Activated CD8-positive, alpha-beta memory T cell treated with anti-CD3 and anti-CD28 coated beads for 48 hours (primary cell): ENCODE results near the gene CDKN2AIP.
"Not testable (repeated sequence)": the region's sequence is repeated elsewhere in the genome, so short reads cannot be mapped to it uniquely, and the experiment has no call there.

ENCODE experiments used
- DNase-seq, 3 experiments: peaks; one replicate each; pipeline ENCODE4 v3.0.0-alpha.2; 2020; ENCODE audit warnings: low read depth in 2 of 3, low spot score in 2 of 3

CDKN2AIP gene

DNA sequence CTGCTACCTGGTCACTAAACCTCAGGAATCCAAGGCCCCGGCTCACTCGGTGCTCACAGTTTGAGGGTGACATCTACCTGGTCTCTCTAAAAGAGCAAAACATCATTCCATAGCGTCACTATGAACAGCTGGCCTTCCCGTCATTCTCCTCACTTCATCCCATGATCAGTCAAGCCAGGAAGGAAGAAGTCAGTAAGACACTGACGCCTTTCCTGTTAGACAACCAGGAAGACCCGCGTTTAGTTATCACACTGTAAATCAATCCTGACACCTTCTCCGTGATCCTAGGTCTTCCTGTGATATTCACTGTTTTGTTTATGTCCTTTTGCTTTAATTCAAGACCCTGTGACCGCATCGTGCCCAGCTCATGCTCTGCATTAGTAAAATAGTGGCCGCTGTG lies 31.6 kb upstream of the CDKN2AIP start:
- DNase-seq: no peak

DNA sequence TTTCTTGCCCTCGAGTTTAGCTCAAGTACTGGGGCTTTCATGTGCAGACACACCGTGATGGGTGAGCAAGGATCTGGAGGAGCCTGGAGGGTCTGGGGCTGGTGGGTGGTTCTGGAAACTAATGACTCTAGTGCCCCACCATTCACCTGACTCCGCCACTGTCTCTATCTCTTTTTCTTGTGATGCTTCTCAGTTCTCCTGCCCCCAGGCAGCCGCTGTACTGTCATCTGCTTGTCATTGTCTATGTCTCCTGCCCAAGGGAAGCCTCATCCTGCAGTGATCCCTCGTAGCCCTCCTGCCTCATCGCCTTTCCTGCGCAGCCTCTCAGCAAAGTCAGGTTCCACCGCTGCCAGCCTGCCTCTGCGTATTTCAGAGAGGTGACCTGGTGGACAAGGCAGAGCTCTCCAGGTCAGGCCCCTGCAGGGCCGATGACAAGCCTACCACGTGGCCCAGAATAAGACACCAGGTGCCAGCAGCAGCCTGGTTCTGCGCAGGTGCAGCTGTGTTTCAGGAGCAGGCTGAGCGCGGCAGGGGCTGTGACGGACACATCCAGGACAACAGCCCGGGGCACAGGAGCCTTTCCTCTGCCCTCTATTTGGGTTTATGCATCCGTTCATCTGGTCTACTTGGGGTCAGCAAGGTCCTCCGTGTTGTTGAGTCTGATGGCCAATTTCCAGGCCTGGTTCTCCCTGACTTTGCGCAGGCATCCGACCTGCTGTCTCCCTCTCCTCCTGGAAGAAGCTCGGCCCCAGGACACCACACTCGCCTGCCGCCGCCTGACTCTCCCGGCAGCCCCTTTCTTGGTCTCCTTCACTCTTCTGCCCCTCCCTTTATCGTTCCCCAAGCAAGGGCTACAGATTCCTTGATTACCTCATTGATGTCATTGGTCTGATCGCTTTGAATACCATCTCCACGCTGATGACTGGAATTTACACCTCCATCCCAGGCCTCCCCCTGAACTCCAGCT lies 30.9 kb upstream of the CDKN2AIP start:
- no peak for DNase-seq

DNA sequence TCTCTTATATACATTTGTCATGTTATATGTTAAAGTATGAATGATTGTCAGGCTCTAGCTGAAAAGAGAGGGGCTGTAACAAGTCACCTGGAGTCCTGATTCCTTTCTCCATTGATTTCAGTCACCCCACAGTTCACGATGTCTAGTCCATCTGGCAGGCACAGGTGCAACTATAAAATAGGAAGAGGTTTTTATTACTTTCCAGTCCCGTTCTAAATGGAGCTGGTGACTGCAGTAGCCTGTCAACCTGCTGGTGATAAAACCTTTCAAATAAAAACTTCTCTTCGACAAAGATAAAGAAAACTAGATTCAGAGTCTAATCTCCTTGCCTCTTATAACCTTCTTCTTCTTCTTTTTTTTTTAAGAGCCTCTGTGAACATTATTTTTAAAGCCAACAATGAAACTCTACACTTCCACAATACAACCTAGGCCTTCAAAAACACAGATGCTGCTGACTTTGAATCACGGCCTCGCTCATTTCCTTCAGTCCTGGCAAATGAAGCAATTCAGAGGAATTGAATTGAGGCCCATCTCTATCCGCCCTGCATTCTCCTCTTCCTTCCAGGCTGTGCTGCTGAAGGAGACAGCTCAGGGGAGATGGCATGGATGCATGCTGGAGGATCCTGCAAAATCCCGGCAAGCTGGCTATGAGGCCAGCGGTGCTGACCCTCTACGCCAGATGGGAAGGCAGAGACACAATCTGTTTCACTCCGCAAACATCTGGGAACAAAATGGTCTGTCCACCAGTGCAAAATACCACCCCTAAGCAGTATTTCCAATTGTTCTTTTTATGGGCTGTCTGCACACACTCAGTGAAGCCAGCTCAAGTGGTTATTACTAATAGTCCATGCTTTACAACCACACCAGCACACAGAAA lies 27.3 kb upstream of the CDKN2AIP start:
- no peak for DNase-seq

DNA sequence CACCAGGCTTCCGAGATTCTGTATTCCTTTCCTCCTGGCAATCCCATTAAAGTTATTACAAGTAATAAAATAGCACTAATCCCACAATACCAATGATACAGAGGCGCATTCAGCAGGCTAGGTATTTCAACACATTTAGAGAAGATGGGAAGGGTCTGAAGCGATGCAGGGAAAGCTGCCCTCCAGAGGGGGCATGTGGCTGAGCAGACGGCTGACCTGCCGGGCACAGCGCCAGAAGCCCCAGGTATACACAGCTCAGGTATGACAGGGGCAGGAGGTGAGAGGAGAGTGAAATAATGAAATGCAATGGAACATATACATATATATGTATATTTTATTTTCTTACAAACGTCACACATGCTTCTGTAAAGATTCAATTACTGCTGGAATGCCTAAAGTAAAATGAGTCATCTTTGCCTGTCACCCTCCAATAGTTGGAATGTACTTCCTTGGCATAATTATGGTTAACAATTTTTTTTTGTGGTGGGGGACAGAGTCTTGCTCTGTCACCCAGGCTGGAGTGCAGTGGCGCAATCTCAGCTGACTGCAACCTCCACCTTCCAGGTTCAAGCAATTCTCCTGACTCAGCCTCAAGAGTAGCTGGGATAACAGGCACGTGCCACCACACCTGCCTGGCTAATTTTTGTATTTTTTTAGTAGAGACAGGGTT lies 21.3 kb upstream of the CDKN2AIP start:
- DNase-seq: no peak

DNA sequence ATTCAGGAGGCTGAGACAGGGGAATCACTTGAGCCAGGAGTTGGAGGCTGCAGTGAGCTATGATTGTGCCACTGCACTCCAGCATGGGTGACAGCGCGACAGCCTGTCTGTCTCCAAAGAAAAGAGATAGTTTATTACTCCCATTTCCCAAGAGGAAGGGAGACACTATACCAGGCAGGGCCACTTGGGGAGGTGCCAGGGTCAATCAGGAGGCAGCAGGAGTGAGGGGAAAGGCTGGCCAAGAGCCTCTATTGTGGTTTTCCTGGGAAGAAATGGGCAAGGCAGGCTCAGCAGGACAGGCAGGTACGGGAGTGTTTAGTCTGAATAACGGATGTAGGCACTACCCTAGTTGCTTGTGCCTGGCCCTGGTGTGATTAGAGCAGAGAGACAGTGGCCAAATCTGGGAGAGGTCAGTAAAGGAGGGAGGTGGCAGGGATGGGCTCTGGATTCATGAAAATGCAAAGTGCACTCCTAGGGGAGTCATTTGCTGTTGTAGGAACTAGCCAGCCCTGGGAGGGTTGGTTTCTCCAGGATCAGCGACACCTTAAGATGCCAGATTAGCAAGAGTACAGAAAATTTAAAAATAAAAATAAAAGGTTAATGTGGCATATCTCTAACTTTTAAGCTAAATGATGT lies 20.2 kb upstream of the CDKN2AIP start:
- no peak for DNase-seq

DNA sequence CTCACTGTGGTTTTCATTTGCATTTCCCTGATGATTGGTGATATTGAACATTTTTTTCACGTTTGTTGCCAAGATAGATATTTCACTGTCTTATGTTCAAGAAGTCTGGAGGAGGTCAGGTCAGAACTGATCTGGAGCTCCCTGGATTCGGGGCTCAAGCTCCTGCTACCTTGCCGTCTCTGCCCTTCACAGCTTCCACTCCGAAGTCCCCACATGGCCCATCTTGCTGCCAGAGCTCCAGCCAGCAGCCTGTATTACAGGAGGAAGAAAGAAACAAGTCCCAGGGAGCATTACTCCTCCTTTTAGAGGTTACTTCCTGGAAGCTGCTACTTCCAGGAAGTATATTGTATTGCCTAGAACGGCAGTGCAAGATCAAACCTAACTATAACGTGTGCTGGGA lies 17.9 kb upstream of the CDKN2AIP start:
- DNase-seq: no peak

DNA sequence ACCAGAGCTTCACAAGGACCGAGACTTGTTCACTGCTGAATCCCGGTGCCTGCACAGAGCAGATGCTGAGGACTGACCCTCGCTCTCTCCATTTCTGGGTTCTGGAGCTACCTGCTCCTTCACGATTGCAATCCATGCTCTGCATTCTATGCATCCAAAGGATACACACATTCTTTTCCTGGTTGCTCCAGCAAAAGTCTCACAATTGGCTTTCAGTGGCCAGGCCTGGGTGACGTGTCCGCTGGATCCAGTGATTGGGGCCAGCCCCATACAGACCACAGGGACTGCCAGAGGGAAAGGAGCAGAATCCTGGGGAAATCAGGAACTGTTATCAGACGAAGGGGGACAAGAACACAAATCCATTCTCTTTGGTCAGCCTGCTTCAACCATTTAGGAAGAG lies 14.9 kb upstream of the CDKN2AIP start:
- no peak for DNase-seq

DNA sequence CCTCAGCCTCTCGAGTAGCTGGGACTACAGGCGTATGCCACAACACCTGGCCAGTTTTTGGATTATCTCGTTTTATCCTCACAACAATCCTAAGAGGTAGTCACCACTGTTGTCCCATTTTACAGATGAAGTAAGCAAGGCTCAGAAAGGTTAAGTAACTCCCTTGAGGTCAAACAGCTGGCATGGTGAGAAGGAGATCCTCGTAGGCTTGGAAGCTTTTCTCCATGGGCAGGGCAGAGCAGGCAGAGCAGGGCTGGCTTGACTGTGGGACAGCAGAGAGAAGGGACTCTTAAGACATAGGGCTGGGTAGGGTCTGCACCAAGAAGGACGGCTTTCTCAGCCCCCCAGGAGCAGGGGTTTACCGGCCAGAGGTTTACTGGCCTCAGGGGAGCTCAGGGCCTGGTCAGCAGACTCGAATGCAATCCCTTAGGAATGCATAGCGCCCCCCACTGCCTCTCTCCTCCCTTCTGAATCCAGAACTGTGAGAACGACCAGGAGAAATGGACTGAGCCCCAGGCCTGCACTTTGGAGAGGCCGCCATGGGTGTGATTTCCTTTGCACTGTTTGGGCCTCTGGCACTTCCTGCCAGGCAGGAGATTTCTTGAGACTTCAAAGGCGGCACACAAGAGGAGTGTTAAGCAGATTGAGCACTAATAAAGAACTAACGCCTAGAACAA lies 14.0 kb upstream of the CDKN2AIP start:
- DNase-seq: no peak

DNA sequence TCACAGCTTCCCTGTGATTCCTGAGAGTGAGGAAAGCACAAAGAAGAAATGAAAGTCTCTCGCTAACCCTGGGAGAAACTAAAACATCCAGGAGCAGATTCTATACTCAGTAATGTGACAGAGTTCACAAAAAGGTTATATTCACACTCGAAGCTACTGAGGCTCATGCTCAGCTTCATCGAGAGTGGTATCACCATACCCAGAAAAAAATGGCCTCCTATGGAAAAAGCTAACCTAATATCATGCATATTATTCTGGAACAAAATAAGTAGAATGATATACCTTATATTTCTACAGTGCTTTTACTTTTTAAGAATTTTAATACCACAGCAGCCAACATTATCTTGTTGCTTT lies 13.5 kb upstream of the CDKN2AIP start:
- no peak for DNase-seq

DNA sequence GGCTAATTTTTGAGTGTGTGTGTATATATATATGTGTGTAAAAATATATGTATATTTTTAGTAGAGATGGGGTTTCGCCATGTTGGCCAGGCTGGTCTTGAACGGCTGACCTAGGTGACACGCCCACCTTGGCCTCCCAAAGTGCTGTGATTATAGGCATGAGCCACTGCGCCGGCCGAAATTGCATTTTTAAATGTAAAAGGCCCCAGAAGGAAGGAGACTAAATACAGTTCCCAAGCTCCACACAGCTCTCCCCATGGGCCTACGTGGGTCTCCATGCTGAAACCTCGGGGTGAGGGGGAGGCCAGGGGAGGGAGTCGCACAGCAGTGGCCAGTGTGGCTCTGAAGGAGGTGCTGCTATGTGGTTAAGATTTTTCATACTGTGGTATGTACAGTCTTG lies 12.8 kb upstream of the CDKN2AIP start:
- DNase-seq: no peak

DNA sequence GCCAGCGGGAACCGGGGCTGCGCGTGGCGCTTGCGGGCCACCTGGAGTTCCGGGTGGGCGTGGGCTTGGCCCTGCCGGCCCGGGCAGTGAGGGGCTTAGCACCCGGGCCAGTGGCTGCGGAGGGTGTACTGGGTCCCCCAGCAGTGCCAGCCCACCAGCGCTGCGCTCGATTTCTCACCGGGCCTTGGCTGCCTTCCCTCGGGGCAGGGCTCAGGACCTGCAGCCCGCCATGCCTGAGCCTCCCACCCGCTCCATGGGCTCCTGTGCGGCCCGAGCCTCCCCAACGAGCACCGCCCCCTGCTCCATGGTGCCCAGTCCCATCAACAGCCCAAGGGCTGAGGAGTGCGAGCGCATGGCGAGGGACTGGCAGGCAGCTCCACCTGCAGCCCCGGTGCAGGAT lies 11.3 kb upstream of the CDKN2AIP start:
- not testable (repeated sequence) for DNase-seq

DNA sequence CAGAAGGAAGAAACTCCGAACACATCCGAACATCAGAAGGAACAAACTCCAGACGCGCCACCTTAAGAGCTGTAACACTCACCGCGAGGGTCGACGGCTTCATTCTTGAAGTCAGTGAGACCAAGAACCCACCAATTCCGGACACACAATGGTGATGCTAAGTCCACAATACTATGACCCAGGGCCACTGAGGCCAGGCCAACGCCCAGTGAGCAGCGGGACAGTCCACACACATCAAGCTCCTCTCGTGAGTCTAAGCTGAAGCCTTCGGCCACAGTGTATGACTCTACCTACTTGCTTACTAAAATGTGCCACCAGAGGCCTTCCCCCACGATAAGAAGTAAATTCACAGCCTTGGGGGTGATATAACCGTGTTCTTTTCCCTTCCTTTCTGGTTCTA lies 10.2 kb upstream of the CDKN2AIP start:
- DNase-seq: no peak

DNA sequence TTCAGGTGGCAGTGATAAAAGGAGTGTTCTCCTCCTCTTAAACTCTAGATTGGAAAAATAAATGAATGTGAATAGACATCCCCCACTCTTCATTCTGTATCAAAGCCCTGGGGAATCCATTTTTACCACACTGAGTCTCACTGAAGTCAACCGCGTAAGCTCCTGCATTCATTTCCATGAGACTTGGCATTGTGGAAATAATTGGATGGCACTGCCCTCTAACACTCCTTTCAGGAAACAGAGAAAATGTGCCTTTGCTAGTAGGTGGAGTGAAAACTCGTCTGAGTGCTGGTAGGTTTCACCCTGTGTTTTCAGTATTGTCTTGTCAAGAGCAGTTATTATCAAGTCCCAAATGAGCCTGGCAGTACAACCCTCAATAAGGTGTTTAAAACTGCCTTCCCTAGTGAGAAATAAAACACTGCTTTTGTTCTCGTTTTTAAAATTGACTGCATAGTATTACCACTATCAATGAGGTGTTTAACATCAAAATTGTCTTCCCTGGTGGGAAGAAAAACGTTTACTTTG lies 9.7 kb upstream of the CDKN2AIP start:
- DNase-seq: no peak

DNA sequence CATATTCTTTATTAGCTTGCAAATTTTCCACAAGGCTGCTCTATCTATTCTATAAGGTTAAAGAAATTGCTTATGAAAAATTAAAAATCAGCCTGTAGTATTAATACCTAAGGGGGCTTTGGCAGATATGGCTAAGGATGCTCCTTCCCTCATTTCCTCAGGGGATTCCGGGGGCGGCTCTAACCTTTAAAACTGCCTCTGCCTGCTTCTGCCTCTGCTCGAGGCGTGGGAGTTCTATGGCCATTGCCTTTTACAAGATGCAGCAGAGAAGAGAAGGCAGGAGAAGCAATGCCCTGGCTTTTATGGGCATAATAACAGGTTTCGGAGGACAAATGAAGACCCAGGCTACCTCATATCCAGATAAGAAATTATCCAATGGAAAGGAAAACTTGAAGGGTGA lies 8.6 kb upstream of the CDKN2AIP start:
- no peak for DNase-seq

DNA sequence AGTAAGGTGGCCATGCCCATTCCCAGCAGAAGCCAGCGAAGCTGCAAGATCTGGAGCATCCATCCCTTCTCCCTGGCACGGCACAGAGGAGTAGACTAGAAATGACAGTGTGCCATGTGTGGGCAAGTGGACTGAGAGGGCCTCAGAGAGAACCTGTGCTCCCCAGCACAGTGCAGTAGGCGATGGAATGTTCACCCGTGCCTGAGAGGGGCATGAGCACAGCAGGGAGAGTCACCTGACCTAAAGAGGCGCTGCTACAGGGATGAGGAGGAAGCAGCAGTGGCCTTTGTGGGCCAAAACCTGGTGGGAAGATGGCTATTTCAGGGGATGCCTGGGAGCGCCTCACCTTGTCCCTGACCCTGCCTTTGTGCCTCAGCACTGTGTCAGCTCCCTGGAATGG lies 8.0 kb upstream of the CDKN2AIP start:
- no peak for DNase-seq

DNA sequence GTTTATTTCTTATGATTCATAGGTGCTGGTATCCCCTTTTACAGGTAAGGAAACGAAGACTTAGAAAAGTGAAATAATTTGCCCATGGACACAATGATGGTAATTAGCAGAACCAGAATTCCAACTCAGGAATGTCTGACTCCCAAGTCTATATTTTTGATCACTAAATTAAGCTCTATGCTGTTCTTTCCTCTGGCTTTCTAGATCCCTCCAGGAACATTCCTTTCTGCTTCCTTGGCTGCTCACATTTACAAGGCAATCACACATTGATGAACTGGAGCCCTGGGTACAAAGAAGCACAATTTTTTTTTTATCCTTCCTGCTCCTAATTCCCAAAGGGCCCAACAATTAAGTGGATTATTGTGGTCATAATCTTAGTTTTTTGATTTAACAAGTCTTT lies 7.0 kb upstream of the CDKN2AIP start:
- DNase-seq: no peak

DNA sequence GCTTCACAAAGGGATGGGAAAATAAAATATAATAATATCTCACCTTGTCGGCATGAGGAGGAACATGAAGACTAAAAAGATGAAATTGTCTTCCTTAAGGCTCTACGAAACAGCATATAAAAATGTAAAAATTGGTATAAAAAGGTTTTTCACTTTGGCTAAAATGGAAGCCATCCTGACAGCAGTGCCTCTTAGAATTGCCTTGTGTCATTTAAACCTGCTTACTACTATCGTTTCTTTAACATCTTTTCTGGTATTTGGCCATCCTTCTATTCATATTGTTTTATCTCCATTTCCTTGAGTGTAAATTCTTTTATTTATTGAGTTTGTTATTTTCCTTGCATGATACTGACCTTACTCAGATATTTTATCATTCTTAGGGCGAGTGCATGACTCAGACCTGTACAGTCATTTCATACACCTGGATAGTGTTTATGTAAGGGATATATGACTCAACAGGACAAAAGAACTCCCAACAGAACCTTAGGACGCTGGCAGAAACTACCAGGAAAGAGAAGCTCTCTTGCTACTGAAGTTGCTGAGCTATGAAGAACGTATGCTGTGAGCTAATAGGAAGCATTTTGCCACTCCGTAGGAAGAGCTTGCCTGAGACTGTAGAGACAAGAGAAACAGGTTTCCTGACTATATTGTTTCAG lies 5.8 kb upstream of the CDKN2AIP start:
- no peak for DNase-seq

DNA sequence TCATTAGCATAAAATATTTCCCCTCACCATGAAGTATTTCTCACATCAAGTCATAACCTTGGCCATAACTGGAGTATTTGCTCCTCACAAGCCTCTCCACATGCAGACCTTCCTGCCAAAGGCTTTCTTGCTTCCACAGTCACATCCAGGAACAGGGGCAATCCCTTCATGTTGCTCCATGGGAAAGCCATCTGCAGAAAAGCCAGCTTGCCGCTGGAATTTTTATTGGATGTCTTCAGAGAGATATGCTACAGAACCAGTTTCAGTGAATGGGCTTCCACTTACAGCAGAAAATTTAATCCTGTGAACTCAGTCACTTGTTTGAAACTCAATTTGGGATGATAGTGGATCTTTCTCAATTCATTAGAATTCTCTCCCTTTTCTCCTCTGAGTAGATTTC lies 3.2 kb upstream of the CDKN2AIP start:
- no peak for DNase-seq

DNA sequence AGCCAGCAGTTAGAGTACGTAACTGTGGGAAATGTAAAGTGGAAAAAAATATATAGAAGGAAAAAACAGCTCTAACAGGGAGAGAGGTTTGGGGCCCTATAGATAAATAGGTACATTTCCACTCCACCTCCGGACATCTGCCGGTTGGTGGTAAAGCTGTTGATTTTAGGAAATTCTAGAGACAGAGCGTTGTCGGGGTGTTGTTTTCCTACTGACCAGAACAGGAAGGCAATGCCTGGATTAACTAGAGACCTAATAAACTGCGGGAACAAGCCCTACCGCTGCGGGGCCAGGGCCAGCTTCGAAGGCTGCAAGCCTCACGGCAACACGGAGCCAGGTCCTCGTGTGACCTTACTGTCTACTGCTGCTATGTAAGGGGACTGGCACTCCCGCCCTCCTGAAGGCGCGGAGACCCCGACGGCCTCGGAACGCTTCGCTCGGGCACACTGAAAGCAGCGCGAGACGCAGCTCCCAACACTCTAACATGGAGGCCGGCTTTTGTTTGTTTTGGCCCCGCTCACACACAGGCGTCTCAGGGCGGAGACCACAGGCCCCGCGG lies 702 bp upstream of the CDKN2AIP start:
- DNase-seq: peak in 1 of 3 experiments; percentile 21

DNA sequence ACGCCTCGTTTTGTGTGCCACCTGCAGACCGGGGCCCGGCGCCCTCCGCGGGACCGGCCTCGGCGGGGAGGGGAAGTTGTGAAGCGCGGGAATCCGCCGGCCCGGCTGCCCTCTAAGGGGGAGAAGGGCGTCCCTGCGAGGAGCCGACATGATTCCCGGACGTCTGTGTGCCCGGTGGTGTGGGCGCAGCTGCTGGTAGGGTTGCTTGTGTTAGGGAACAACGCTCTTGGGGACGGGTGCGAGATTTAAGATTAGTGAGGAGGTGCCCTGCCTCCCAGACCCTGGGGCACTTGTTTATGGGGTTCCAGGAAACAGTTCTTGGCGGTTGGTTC lies 627 bp downstream of the CDKN2AIP start:
- peak in 2 of 3 experiments; percentile 29 to 32 for DNase-seq
